Measurements from ENCODE around the gene FRS2.

The FRS2 gene

GRCh38 chr12:69471667-69472385 is 1.6 kb downstream of the FRS2 start:
- DNase-seq (ENCODE audit: extremely low read depth, low read depth) = no peak
- no peak for TF ChIP-seq CTCF (IDR thresholded peaks at IDR 0.05; ENCODE audit: low read depth, low read length, missing control alignments)
- peak overlapping the region; percentile 92 for H3K4me3 ChIP-seq (replicated peaks; ENCODE audit: low read depth, low read length)

- no peak overlapping the region for H3K4me3 ChIP-seq (replicated peaks; ENCODE audit: low read depth, low read length)
- TF ChIP-seq CTCF (IDR thresholded peaks at IDR 0.05; ENCODE audit: low read depth, low read length, missing control alignments) = no peak
Observed at GRCh38 chr12:69473262-69473661, 3.1 kb downstream of the FRS2 start.

GRCh38 chr12:69474456-69474855 is 4.3 kb downstream of the FRS2 start:
- no peak overlapping the region for H3K4me3 ChIP-seq (replicated peaks; ENCODE audit: low read depth, low read length)
- no peak for DNase-seq (ENCODE audit: extremely low read depth, low read depth)
- no peak for TF ChIP-seq CTCF (IDR thresholded peaks at IDR 0.05; ENCODE audit: low read depth, low read length, missing control alignments)

More at GRCh38 chr12:69473262-69473661, 3.1 kb downstream of the FRS2 start:
- no peak for DNase-seq (ENCODE audit: extremely low read depth, low read depth)

- no peak overlapping the region for H3K4me3 ChIP-seq (replicated peaks; ENCODE audit: low read depth, low read length)
- no peak for TF ChIP-seq CTCF (IDR thresholded peaks at IDR 0.05; ENCODE audit: low read depth, low read length, missing control alignments)
- peak; percentile 31 for DNase-seq (ENCODE audit: extremely low read depth, low read depth)
Observed at GRCh38 chr12:69475237-69475975, 5.2 kb downstream of the FRS2 start.

- no peak for DNase-seq (ENCODE audit: extremely low read depth, low read depth)
- H3K4me3 ChIP-seq (replicated peaks; ENCODE audit: low read depth, low read length) = no peak overlapping the region
- TF ChIP-seq CTCF (IDR thresholded peaks at IDR 0.05; ENCODE audit: low read depth, low read length, missing control alignments) = no peak
Observed at GRCh38 chr12:69476276-69477017, 6.3 kb downstream of the FRS2 start.

- DNase-seq (ENCODE audit: extremely low read depth, low read depth) = no peak
- TF ChIP-seq CTCF (IDR thresholded peaks at IDR 0.05; ENCODE audit: low read depth, low read length, missing control alignments) = no peak
Observed at GRCh38 chr12:69479675-69480074, 9.5 kb downstream of the FRS2 start.

More at GRCh38 chr12:69479675-69480074, 9.5 kb downstream of the FRS2 start:
- no peak overlapping the region for H3K4me3 ChIP-seq (replicated peaks; ENCODE audit: low read depth, low read length)

Measured in HFF-Myc (cell line).